A549 (cell line): Measurements from ENCODE around the gene SH3PXD2A. TPM values are rescaled to one million over a fixed set of nuclear protein-coding genes. Genes with fewer than 3 reads are reported as not detected.

ENCODE experiments used
- ATAC-seq, 2 experiments: fragments of 200-7000 bp in 1 of 2; fragments of >200 bp in 1 of 2; cut with Nextera tagmentation in 1 of 2; cut with Tn5 transposase in 1 of 2; 3 replicates each; pipeline versions ENCODE4 v1.8.0 to v1.9.1; 2018 to 2020; ENCODE audit warnings: mild to moderate bottlenecking in 1 of 2, moderate library complexity in 1 of 2
- CTCF ChIA-PET: fragments of 300-600 bp; sonication (Branson Sonifier 250); formaldehyde crosslinking; extraction: SDS; loops from one replicate; lab custom pipeline; 2021; ENCODE audit warnings: antibody characterized with exemption, inconsistent platforms; lab: Yijun Ruan, JAX
- POLR2A ChIA-PET: fragments of 350-600 bp; formaldehyde crosslinking; extraction: SDS; loops from one replicate; lab custom pipeline; 2021; ENCODE audit warnings: antibody characterized with exemption, inconsistent platforms; lab: Yijun Ruan, JAX
- DNase-seq, 2 experiments: peaks; one replicate each; pipeline versions ENCODE4 v3.0.0 to v3.0.0-alpha.2; 2011 to 2016; ENCODE audit warnings: low read depth in 1 of 2, low spot score in 1 of 2
- FAIRE-seq: peaks from 2 replicates; lab custom pipeline; 2011; peaks lifted over from hg19 to GRCh38; lab: Jason Lieb, UNC
- H3K27ac ChIP-seq, 2 experiments: fragments of >200 bp; sonication (Bioruptor Twin); formaldehyde crosslinking; 3 replicates each; pipeline ENCODE4 v1.5.1; 2016 to 2017
- H3K4me1 ChIP-seq: fragments of >200 bp; sonication (Bioruptor Twin); formaldehyde crosslinking; 3 replicates; pipeline ENCODE4 v1.6.1; 2016
- H3K4me2 ChIP-seq: fragments of >200 bp; sonication (Bioruptor Twin); formaldehyde crosslinking; 3 replicates; pipeline ENCODE4 v1.6.1; 2016
- H3K4me3 ChIP-seq: fragments of >200 bp; sonication (Bioruptor Twin); formaldehyde crosslinking; 3 replicates; pipeline ENCODE4 v1.5.1; 2016
- H3K9me3 ChIP-seq: fragments of >200 bp; sonication (Bioruptor Twin); formaldehyde crosslinking; 3 replicates; pipeline ENCODE4 v1.6.1; 2016
- BHLHE40 ChIP-seq: IDR thresholded peaks from 2 replicates; pipeline ENCODE4 v1.6.1; 2012; ENCODE audit warnings: low read depth, low read length, inconsistent platforms
- CBX2 ChIP-seq: fragments of 200-600 bp; sonication (generic); IDR thresholded peaks from 2 replicates; pipeline ENCODE4 v1.6.1; 2016; ENCODE audit warnings: low read depth, mild to moderate bottlenecking, borderline replicate concordance
- CHD4 ChIP-seq: fragments of 200-600 bp; sonication (generic); IDR thresholded peaks from 2 replicates; pipeline ENCODE4 v1.6.1; 2016; ENCODE audit warnings: antibody characterized with exemption, mild to moderate bottlenecking, borderline replicate concordance
- EHF ChIP-seq: fragments of 250-450 bp; sonication (Bioruptor Pico); IDR thresholded peaks from 2 replicates; pipeline ENCODE4 v1.5.0; 2020; ENCODE audit warnings: mild to moderate bottlenecking
- FOSL2 ChIP-seq, 2 experiments: fragments of 450-650 bp in 1 of 2; fragments of >200 bp in 1 of 2; sonication (Bioruptor Twin) in 1 of 2; formaldehyde crosslinking; IDR thresholded peaks; 2 replicates each; pipeline versions ENCODE4 v1.5.0 to v1.6.1; 2016 to 2020; ENCODE audit warnings: mild to moderate bottlenecking in 1 of 2, moderate library complexity in 1 of 2
- HOXA7 ChIP-seq: fragments of 250-450 bp; sonication (Bioruptor Pico); IDR thresholded peaks from 2 replicates; pipeline ENCODE4 v1.5.0; 2020; ENCODE audit warnings: mild to moderate bottlenecking, moderate library complexity
- KDM1A ChIP-seq: fragments of 200-600 bp; sonication (generic); IDR thresholded peaks from 2 replicates; pipeline ENCODE4 v1.6.1; 2016; ENCODE audit warnings: low read depth, mild to moderate bottlenecking
- MAFK ChIP-seq: fragments of 450-650 bp; IDR thresholded peaks from 2 replicates; pipeline ENCODE4 v1.6.1; 2014; ENCODE audit not compliant: partially characterized antibody
- MYC ChIP-seq: IDR thresholded peaks from 2 replicates; pipeline ENCODE4 v1.6.1; 2012; ENCODE audit warnings: mild to moderate bottlenecking, inconsistent platforms, low read length, improper control_type of control experiment, borderline replicate concordance
- NFE2L2 ChIP-seq: fragments of 150-350 bp; conservative IDR thresholded peaks from 2 replicates; pipeline ENCODE4 v1.6.1; 2014; ENCODE audit warnings: low read length
- NPAS2 ChIP-seq: fragments of 250-450 bp; sonication (Bioruptor Pico); IDR thresholded peaks from 2 replicates; pipeline ENCODE4 v1.8.0; 2022; ENCODE audit warnings: mild to moderate bottlenecking, moderate library complexity, borderline replicate concordance
- PHF8 ChIP-seq: fragments of 200-600 bp; sonication (generic); IDR thresholded peaks from 2 replicates; pipeline ENCODE4 v1.6.1; 2016; ENCODE audit warnings: low read depth, mild to moderate bottlenecking, antibody characterized with exemption, moderate library complexity, borderline replicate concordance
- POLR2AphosphoS2 ChIP-seq: conservative IDR thresholded peaks from 2 replicates; pipeline ENCODE4 v1.6.1; 2012; ENCODE audit warnings: low read length, improper control_type of control experiment, inconsistent platforms
- SMC3 ChIP-seq: fragments of >200 bp; sonication (Bioruptor Twin); formaldehyde crosslinking; IDR thresholded peaks from 3 replicates; pipeline ENCODE4 v1.6.1; 2018; ENCODE audit warnings: inconsistent platforms
- TFCP2L1 ChIP-seq: fragments of 250-450 bp; sonication (Bioruptor Pico); IDR thresholded peaks from 2 replicates; pipeline ENCODE4 v1.5.0; 2021; ENCODE audit warnings: mild to moderate bottlenecking
- ZSCAN20 ChIP-seq: fragments of 250-450 bp; sonication (Bioruptor Pico); IDR thresholded peaks from 2 replicates; pipeline ENCODE4 v1.8.0; 2022; ENCODE audit warnings: mild to moderate bottlenecking, moderate library complexity
- WGBS: methylation state at CpG from one replicate; pipeline ENCODE4 v1.1.6; 2017; ENCODE audit errors: missing lambda C conversion rate; 5-methylcytosine and 5-hydroxymethylcytosine counted together
- polyA plus RNA-seq, 4 experiments: library from polyadenylated mRNA; depleted of rRNA in 3 of 4; stranded (reverse); fragments of >200 nt; fragmentation: RNase III in 1 of 4; extraction: RNeasy Plus Mini Kit Qiagen cat#74134 plus additional on column Dnase treatment in 1 of 4; gene quantifications; 2 replicates in 3 of 4; 3 replicates in 1 of 4; pipeline ENCODE4 v1.2.3, GENCODE V29; 2011 to 2017
- TF ChIP-seq, protein P1 (sequence below): fragments of 150-350 bp; IDR thresholded peaks from 2 replicates; pipeline ENCODE4 v1.6.1; 2014; ENCODE audit warnings: low read depth, mild to moderate bottlenecking, low read length
- TF ChIP-seq, protein P2 (sequence below): IDR thresholded peaks from 2 replicates; pipeline ENCODE4 v1.6.1; 2012

Gene SH3PXD2A
- polyA plus RNA-seq, 2 of the 4 experiments (the other 2 are of a cell fraction): 2.4 to 3.9 TPM

DNA sequence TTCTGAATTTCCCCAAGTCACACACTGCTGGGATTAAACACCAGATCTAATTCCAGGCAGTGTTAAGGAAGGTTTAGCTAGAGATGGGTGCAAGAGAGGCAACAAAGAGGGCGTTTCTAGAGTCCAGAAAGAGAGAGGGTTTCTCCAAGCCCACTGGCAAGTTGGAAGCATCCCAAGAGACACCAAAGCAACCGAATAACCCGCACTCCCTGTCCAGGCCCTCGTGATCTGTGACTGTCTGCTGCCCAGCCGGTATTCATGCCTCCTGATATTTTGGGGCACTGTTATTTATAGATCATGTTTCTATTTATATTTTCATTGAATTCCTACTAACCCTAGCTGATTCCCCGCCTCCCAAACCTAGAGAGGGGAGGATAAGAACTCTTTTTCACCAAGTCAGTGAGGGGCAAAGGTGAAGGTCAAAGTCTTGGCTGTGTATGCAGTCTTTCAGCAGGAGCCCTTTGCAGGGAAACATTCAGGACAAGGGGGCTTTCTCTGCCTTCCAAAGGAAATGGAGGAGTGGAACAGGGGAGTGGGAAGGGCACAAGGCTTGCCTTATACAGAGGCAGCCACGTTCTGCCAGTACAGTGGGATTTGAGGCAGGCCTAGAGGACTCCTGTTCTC lies 103.6 kb downstream of the SH3PXD2A start:
- POLR2A ChIA-PET: no interaction called here
- Histone ChIP-seq H3K4me1 (peaks cover 4% of the 10 kb centered on the region; the same call in 2 of the 3 replicates), H3K9me3 (peaks cover 5% of the 10 kb centered on the region; the same call in 2 of the 3 replicates), H3K4me2 (no peak overlapping the region), H3K4me3 (no peak overlapping the region), H3K27ac (no peak overlapping the region)
- CTCF ChIA-PET: interaction anchor here (0.6 to 6.5 kb wide), 13 partner anchors 12 to 459 kb away, joined by 3 to 39 read pairs (median 4); partner anchors contain the start of gene SH3PXD2A
- DNase-seq (no peak), ATAC-seq (no peak), FAIRE-seq (no peak)
- WGBS: 79% methylated on average over 7 of the region's 7 CpGs
- no peak for TF ChIP-seq MAFK

DNA sequence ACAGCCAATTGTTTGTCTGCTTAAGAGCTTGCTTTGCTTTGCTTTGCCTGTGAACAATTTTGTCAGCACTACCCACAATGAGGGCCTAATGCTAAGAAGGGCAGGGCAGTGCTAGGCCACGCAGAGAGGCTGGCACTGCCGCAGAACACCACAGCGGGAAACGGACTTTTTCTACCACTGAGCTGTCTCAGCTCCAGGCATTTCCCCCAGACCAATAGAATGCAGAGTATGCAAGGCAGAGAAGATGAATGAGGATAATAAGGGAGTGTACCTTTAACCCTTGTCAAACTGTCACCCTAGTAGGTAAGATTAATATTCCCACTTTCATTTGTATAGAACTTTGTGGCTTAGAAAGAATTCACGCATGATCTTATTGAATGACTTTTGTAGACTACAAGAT lies 104.5 kb downstream of the SH3PXD2A start:
- DNase-seq (no peak), FAIRE-seq (no peak), ATAC-seq (no peak)
- H3K27ac ChIP-seq: no peak overlapping the region
- POLR2A ChIA-PET: no interaction called here
- TF ChIP-seq ZSCAN20 (no peak), CHD4 (no peak), SMC3 (no peak), CBX2 (no peak), TFCP2L1 (CRISPR knock-in tag) (no peak), EHF (CRISPR knock-in tag) (no peak)
- WGBS: 96% methylated on average over 5 of the region's 5 CpGs
- CTCF ChIA-PET: interaction anchor here (0.9 to 6.5 kb wide), 5 partner anchors 11 to 134 kb away, joined by 3 to 39 read pairs (median 4); partner anchors contain the start of gene SH3PXD2A
- peaks cover 5% of the 10 kb centered on the region for H3K4me1 ChIP-seq
- H3K9me3 ChIP-seq: peaks cover 5% of the 10 kb centered on the region; the same call in 2 of the 3 replicates
- no peak overlapping the region for H3K4me2 ChIP-seq
- H3K4me3 ChIP-seq: no peak overlapping the region

DNA sequence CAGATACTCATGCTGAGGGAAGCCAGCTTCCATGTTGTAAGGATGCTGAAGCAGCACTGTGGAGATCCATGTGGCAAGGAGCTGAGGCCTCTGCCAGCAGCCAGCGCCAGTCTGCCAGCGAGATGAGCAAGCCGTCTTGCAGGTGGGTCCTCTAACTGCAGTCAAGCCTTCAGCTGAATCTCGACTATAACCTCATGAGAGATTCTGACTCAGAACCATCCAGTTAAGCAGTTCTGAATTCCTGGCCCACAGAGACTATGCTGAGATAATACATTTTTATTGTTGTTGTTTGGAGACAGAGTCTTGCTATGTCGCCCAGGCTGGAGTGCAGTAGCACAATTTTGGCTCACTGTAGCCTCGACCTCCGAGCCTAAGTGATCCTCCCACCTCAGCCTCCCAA lies 105.6 kb downstream of the SH3PXD2A start:
- ChIA-PET CTCF (interaction anchor here (1.1 to 6.5 kb wide), 5 partner anchors 9 to 107 kb away, joined by 3 to 39 read pairs (median 5); partner anchors contain the start of gene SH3PXD2A), POLR2A (no interaction called here)
- FAIRE-seq: no peak

DNA sequence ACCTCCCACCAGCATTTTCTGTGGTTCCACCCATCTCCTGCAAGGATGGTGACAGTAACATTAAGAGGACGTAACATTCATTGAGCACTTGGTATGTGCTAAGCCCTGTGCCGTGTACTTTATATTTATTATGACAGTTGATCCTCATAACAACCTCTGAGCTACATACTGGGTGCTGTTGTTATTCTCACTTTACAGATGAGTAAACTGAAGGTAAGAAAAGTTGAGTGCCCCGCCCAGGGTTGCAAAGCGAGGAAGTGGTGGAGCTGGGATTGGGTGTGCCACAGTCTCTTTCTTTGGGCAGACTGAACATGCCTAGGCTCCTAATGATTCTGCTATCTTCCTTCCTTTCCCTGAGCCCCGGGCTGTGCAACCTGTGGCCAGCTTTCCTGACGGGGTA lies 107.4 kb downstream of the SH3PXD2A start:
- 81% methylated on average over 6 of the region's 6 CpGs for WGBS
- FAIRE-seq: no peak
- CTCF ChIA-PET: interaction anchor here (1.1 to 5.3 kb wide), 4 partner anchors 11 to 109 kb away, joined by 4 to 28 read pairs (median 5); partner anchors contain the start of gene SH3PXD2A

More for the DNA sequence above, 105.6 kb downstream of the SH3PXD2A start:
- H3K4me2 ChIP-seq: no peak overlapping the region
- peaks cover 5% of the 10 kb centered on the region; the same call in 2 of the 3 replicates for H3K9me3 ChIP-seq
- DNase-seq (no peak), ATAC-seq (no peak)
- WGBS: 88% methylated on average over 7 of the region's 7 CpGs
- TF ChIP-seq, protein P1, sequence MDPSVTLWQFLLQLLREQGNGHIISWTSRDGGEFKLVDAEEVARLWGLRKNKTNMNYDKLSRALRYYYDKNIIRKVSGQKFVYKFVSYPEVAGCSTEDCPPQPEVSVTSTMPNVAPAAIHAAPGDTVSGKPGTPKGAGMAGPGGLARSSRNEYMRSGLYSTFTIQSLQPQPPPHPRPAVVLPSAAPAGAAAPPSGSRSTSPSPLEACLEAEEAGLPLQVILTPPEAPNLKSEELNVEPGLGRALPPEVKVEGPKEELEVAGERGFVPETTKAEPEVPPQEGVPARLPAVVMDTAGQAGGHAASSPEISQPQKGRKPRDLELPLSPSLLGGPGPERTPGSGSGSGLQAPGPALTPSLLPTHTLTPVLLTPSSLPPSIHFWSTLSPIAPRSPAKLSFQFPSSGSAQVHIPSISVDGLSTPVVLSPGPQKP: no peak
- no peak for TF ChIP-seq NFE2L2
- H3K4me3 ChIP-seq: no peak overlapping the region
- peaks cover 12% of the 10 kb centered on the region for H3K4me1 ChIP-seq
- H3K27ac ChIP-seq: no peak overlapping the region

More for the DNA sequence above, 107.4 kb downstream of the SH3PXD2A start:
- H3K4me2 ChIP-seq: no peak overlapping the region
- no peak overlapping the region for H3K4me3 ChIP-seq
- POLR2A ChIA-PET: no interaction called here
- peaks cover 12% of the 10 kb centered on the region for H3K4me1 ChIP-seq
- ATAC-seq: no peak
- peaks cover 5% of the 10 kb centered on the region; the same call in 2 of the 3 replicates for H3K9me3 ChIP-seq
- TF ChIP-seq PHF8 (no peak), KDM1A (no peak), BHLHE40 (no peak), NPAS2 (no peak), HOXA7 (CRISPR knock-in tag) (no peak), POLR2AphosphoS2 (no peak), MYC (no peak), NFE2L2 (no peak), FOSL2 (IDR thresholded peaks at IDR 0.05) (no peak), FOSL2 (CRISPR knock-in tag; IDR thresholded peaks at IDR 0.05) (no peak)
- TF ChIP-seq, protein P2, sequence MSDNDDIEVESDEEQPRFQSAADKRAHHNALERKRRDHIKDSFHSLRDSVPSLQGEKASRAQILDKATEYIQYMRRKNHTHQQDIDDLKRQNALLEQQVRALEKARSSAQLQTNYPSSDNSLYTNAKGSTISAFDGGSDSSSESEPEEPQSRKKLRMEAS: no peak
- H3K27ac ChIP-seq: no peak overlapping the region
- no peak for DNase-seq
